ENCODE results near the gene OXSM. TPM values are rescaled to one million over a fixed set of nuclear protein-coding genes. Genes with fewer than 3 reads are reported as not detected.
A peak's percentile ranks its signal among the peaks of the same experiment; 100 is the strongest.

OXSM gene
- total RNA-seq, 1 experiment from 2014 or later: 21.4 TPM

DNA sequence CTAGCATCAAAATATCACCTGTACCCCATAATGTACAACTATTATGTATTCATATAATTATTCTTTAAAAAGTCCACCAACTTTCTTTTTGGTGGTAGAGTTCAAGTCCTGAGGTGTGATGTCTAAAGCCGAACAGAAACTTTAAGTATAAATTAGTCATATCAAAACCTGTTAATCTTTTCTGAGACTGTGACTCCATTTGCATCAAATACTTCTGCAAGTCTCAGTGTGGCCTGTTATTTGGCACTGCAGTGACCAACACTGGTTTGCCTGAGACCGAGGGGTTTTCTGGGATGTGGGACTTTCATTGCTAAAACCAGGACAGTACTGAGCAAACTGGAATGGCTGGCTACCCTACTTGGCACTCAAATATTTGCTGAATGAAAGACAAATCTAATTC lies 14.0 kb upstream of the OXSM start:
- Histone ChIP-seq H3K9ac (ENCODE audit: low read length) (no peak overlapping the region), H3K27ac (ENCODE audit: low read length) (no peak overlapping the region), H4K20me1 (ENCODE audit: low read length) (peaks cover 7% of the 10 kb centered on the region; the same call in 1 of the 2 replicates), H3F3A (ENCODE audit: low read length, unreplicated experiment) (no peaks in the 10 kb centered on the region), H3K79me2 (ENCODE audit: low read length) (peaks cover 21% of the 10 kb centered on the region), H2AFZ (ENCODE audit: low read length) (no peak overlapping the region), H3K9me3 (ENCODE audit: low read length) (no peaks in the 10 kb centered on the region), H3K27me3 (ENCODE audit: low read length) (no peaks in the 10 kb centered on the region), H3K4me1 (ENCODE audit: insufficient read depth, low read length) (no peaks in the 10 kb centered on the region), H3K9me2 (replicated peaks; ENCODE audit: low read length) (no peaks in the 10 kb centered on the region), H3K36me3 (ENCODE audit: low read depth, low read length) (peaks cover 52% of the 10 kb centered on the region), H3K4me3 (ENCODE audit: low read length) (no peak overlapping the region), H3K4me2 (ENCODE audit: low read length) (no peak overlapping the region)
- POLR2A ChIA-PET (ENCODE audit: unreplicated experiment): no interaction called here
- intact Hi-C loops (cut with micrococcal nuclease): no loop called here
- CTCF ChIA-PET: no interaction called here
- ATAC-seq: no peak
- TF ChIP-seq EZH2 (IDR thresholded peaks at IDR 0.05; ENCODE audit: low read length, unreplicated experiment): no peak
- TF ChIP-seq, protein P1, sequence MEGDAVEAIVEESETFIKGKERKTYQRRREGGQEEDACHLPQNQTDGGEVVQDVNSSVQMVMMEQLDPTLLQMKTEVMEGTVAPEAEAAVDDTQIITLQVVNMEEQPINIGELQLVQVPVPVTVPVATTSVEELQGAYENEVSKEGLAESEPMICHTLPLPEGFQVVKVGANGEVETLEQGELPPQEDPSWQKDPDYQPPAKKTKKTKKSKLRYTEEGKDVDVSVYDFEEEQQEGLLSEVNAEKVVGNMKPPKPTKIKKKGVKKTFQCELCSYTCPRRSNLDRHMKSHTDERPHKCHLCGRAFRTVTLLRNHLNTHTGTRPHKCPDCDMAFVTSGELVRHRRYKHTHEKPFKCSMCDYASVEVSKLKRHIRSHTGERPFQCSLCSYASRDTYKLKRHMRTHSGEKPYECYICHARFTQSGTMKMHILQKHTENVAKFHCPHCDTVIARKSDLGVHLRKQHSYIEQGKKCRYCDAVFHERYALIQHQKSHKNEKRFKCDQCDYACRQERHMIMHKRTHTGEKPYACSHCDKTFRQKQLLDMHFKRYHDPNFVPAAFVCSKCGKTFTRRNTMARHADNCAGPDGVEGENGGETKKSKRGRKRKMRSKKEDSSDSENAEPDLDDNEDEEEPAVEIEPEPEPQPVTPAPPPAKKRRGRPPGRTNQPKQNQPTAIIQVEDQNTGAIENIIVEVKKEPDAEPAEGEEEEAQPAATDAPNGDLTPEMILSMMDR (conservative IDR thresholded peaks at IDR 0.05; ENCODE audit: low read depth, low read length): no peak
- no peak for TF ChIP-seq EZH2phosphoT487 (IDR thresholded peaks at IDR 0.05; ENCODE audit: borderline replicate concordance, low read length)
- no peak for DNase-seq
- no TSS peak for BruUV-seq (replicated peaks)

DNA sequence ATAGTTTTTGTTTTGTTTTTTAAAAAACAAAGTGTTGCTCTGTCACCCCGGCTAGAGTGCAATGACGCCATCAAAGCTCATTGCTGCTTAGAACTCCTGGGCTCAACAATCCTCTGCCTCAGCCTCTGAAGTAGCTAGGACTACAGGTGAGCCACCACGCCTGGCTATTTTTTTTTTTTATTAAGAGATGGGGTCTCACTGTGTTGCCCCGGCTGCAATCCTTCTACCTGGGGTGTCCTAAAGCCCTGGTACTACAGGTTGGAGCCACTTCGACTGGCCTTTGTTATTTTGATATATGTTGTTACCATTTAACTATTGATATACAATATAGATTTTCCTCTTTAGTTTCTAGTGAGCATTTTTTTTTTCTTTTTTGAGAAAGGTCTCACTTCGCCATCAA lies 9.3 kb upstream of the OXSM start:
- H2AFZ ChIP-seq (ENCODE audit: low read length): no peak overlapping the region
- H3K4me3 ChIP-seq (ENCODE audit: low read length): no peak overlapping the region
- CTCF ChIA-PET: no interaction called here
- peaks cover 23% of the 10 kb centered on the region for H3K4me1 ChIP-seq (ENCODE audit: insufficient read depth, low read length)
- peaks cover 24% of the 10 kb centered on the region for H4K20me1 ChIP-seq (ENCODE audit: low read length)
- no peaks in the 10 kb centered on the region for H3K27me3 ChIP-seq (ENCODE audit: low read length)
- H3F3A ChIP-seq (ENCODE audit: low read length, unreplicated experiment): no peaks in the 10 kb centered on the region
- intact Hi-C loops (cut with micrococcal nuclease): no loop called here
- no peaks in the 10 kb centered on the region for H3K9me2 ChIP-seq (replicated peaks; ENCODE audit: low read length)
- TF ChIP-seq EZH2phosphoT487 (IDR thresholded peaks at IDR 0.05; ENCODE audit: borderline replicate concordance, low read length) (no peak), EZH2 (IDR thresholded peaks at IDR 0.05; ENCODE audit: low read length, unreplicated experiment) (no peak)
- TF ChIP-seq, protein P1 (conservative IDR thresholded peaks at IDR 0.05; ENCODE audit: low read depth, low read length): no peak
- no peak overlapping the region for H3K27ac ChIP-seq (ENCODE audit: low read length)
- H3K9ac ChIP-seq (ENCODE audit: low read length): no peak overlapping the region
- peaks cover 27% of the 10 kb centered on the region for H3K36me3 ChIP-seq (ENCODE audit: low read depth, low read length)
- no peaks in the 10 kb centered on the region for H3K9me3 ChIP-seq (ENCODE audit: low read length)
- no peak for DNase-seq
- ATAC-seq: no peak
- peak overlapping the region; percentile 84; the same call in 1 of the 2 replicates for H3K4me2 ChIP-seq (ENCODE audit: low read length)
- POLR2A ChIA-PET (ENCODE audit: unreplicated experiment): no interaction called here
- peaks cover 42% of the 10 kb centered on the region for H3K79me2 ChIP-seq (ENCODE audit: low read length)
- BruUV-seq (replicated peaks): no TSS peak

DNA sequence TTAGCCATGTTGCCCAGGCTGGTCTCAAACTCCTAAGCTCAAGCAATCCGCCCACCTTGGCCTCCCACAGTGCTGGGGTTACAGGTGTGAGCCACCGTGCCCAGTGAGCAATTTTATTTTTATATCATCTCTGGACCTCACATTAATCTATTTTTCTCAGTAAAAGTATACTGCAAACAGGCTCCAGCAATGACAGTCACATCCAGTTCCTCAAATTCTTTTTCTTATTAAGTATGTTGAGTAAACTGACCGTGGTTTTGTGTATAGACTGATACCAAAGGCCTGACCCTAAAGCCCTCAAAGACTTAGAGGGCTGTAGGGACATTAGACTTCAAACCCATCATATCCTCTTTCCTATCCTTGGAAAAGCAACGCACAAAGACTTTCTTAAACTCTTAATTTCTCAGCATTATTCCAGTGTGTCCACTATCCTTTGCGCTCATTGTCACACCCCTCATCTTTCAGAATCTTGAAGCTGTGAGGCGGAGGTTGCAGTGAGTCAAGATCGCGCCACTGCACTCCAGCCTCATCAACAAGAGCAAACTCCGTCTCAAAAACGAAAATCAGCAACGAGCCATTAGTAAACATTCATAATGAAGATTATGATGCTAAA lies 8.6 kb upstream of the OXSM start:
- ChIA-PET POLR2A (ENCODE audit: unreplicated experiment) (no interaction called here), CTCF (no interaction called here)
- DNase-seq (no peak), ATAC-seq (no peak)
- TF ChIP-seq EZH2 (IDR thresholded peaks at IDR 0.05; ENCODE audit: low read length, unreplicated experiment): no peak
- no peak for TF ChIP-seq EZH2phosphoT487 (IDR thresholded peaks at IDR 0.05; ENCODE audit: borderline replicate concordance, low read length)
- Histone ChIP-seq H3K9me3 (ENCODE audit: low read length) (no peaks in the 10 kb centered on the region), H3K9me2 (replicated peaks; ENCODE audit: low read length) (no peaks in the 10 kb centered on the region), H3K27ac (ENCODE audit: low read length) (no peak overlapping the region), H2AFZ (ENCODE audit: low read length) (no peak overlapping the region), H3K9ac (ENCODE audit: low read length) (no peak overlapping the region), H3K36me3 (ENCODE audit: low read depth, low read length) (peaks cover 20% of the 10 kb centered on the region), H4K20me1 (ENCODE audit: low read length) (peaks cover 24% of the 10 kb centered on the region), H3K27me3 (ENCODE audit: low read length) (no peaks in the 10 kb centered on the region), H3K4me1 (ENCODE audit: insufficient read depth, low read length) (peaks cover 29% of the 10 kb centered on the region), H3K79me2 (ENCODE audit: low read length) (peaks cover 42% of the 10 kb centered on the region), H3K4me3 (ENCODE audit: low read length) (peak overlapping the region; percentile 87), H3F3A (ENCODE audit: low read length, unreplicated experiment) (no peaks in the 10 kb centered on the region), H3K4me2 (ENCODE audit: low read length) (peak overlapping the region; percentile 84)
- no TSS peak for BruUV-seq (replicated peaks)
- intact Hi-C loops (cut with micrococcal nuclease): no loop called here

Measured in PC-3 (cell line).